H1 (cell line): ENCODE data around the gene GATA5. TPM values are rescaled to one million over a fixed set of nuclear protein-coding genes. Genes with fewer than 3 reads are reported as not detected.

Source experiments
- ATF3 ChIP-seq: IDR thresholded peaks from 2 replicates; pipeline ENCODE4 v1.6.1; 2011; ENCODE audit warnings: low read depth, mild to moderate bottlenecking, low read length; ENCODE audit not compliant: insufficient read depth
- CHD1 ChIP-seq: IDR thresholded peaks from 2 replicates; pipeline ENCODE4 v1.6.1; 2012; ENCODE audit warnings: low read depth, low read length, improper control_type of control experiment
- E2F6 ChIP-seq: IDR thresholded peaks from 2 replicates; pipeline ENCODE4 v1.6.1; 2012; ENCODE audit warnings: inconsistent platforms
- GTF2F1 ChIP-seq: IDR thresholded peaks from 2 replicates; pipeline ENCODE4 v1.6.1; 2012; ENCODE audit warnings: low read depth, low read length, improper control_type of control experiment, borderline replicate concordance
- POU5F1 ChIP-seq: IDR thresholded peaks from 2 replicates; pipeline ENCODE4 v1.6.1; 2011; ENCODE audit warnings: low read depth, mild to moderate bottlenecking, low read length, moderate library complexity
- TAF1 ChIP-seq: IDR thresholded peaks from 2 replicates; pipeline ENCODE4 v1.6.1; 2011; ENCODE audit warnings: mild to moderate bottlenecking, low read depth, low read length
- TBP ChIP-seq: IDR thresholded peaks from 2 replicates; pipeline ENCODE4 v1.6.1; 2011; ENCODE audit warnings: low read depth, low read length, improper control_type of control experiment
- ZNF274 ChIP-seq: IDR thresholded peaks from 2 replicates; pipeline ENCODE4 v1.7.0; 2012; ENCODE audit warnings: low read length, borderline replicate concordance; ENCODE audit errors: extremely low read depth
- polyA plus RNA-seq, 7 experiments: library from polyadenylated mRNA; depleted of rRNA in 3 of 7; stranded (reverse) in 5 of 7; unstranded in 2 of 7; fragments of >200 nt in 5 of 7; fragments of 200-250 nt in 2 of 7; gene quantifications; 1 replicate in 5 of 7; 2 replicates in 1 of 7; 4 replicates in 1 of 7; pipeline versions ENCODE4 v1.2.1 to v1.2.3, GENCODE V29; 2011 to 2013; ENCODE audit warnings: missing spikeins in 2 of 7, mixed read lengths in 2 of 7
- total RNA-seq: library from RNA; stranded (reverse); fragmentation: NEBNext Ultra II Directional; extraction: Animal tissue kit (Norgen Biotek cat#: 25700); gene quantifications from 2 replicates; pipeline ENCODE4 v1.2.1, GENCODE V29; 2021

GATA5 gene
- total and polyA plus RNA-seq, 2 of the 8 experiments (the other 6 are each of a cell fraction or from before 2014, with no cell fraction given) = 0.08 to 0.11 TPM

DNA sequence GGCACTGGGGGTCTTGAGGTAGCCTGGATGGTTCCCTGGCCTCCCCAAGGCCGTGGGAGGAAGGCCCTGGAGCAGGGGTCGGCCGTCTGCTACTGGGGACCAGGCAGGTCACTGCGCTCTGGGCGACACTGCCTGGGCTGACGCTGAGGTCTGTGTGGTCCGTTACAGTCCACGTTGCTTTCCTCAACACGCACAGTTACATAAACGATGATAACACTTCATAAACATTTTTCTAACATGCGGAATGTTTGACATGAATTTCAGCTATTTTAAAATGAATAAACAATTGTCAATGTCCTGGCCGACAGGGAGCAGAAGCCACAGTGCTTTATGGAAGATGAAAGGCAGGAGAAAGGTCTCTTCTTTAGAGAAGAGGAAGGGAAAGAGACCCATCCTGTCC lies 38.3 kb downstream of the GATA5 start (continued):
- TF ChIP-seq ZNF274 (no peak), GTF2F1 (no peak), E2F6 (no peak), ATF3 (no peak), TBP (no peak), POU5F1 (no peak), TAF1 (no peak), CHD1 (no peak)
